Kasumi-1 (cell line): ENCODE results near the gene TMEM72.
"Not testable (repeated sequence)": the region's sequence is repeated elsewhere in the genome, so short reads cannot be mapped to it uniquely, and the experiment has no call there.

Experiments
- DNase-seq, 2 experiments: peaks; one replicate each; lab custom pipeline; 2025; lab: John Stamatoyannopoulos, UW

TMEM72 gene

DNA sequence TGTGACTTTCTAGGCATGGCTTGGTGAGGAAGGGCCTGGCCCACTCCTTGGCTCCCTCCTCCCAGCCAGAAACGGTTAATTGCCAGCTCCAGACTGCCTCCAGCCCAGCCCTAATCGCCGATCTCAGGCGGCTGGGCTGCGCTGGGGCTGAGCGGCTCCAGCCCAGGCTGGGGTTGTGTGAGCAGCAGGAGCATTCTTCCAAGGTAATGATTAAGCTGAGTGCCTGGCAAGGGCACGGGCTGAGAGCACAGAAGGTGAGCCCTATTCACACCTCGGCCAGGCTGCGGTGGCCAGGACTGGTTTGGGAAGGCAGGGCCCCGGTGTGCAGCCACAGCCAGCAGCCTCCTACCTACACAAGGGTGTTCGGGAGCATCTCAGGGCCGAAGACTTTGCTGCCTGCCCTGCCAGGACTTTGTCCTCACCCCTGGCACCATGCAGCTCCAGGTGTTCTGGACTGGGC is at the start of gene TMEM72:
TMEM72 (plus strand) TSS at position 257 of the 460 bp plus-strand sequence; CDS start at position 433, 176 bp downstream.
- no peak for DNase-seq

DNA sequence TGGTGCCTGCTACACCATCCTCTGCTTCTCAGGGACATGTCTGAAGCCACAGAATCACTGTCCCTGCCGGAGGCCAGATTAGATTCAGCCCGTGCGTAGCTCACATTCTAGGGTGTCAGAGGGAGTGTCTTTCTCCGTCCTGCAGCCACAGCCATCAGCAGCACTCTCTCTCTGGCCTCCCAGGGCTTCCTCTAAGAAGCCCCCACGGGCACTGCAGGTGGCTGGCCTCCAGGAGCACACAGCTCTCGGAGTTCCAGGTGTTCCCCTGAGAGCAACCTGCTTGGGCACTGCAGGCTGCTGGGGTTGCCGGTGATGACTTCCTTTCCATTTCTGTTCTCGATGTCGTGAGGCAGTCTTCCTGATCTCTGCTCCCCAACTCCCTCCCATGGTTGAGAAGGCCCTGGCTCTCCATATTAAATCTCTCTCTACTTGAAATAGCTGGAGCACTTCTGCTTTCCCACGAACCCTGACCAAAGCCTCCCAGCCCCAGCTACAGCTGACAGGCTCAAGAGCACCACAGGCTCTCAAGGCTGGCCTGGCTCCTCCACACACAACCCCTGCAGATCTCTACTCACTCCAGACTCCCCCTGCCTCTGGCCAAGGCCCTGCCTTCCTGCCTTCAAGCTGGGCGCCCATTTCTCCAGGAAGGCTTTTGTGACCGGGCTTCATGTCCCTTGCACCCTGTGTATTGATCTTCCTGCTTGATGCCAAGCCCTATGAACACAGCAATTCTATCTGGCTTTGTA is 49.0 kb upstream of the TMEM72 start:
- peak in 1 of 2 experiments; percentile 9 for DNase-seq

DNA sequence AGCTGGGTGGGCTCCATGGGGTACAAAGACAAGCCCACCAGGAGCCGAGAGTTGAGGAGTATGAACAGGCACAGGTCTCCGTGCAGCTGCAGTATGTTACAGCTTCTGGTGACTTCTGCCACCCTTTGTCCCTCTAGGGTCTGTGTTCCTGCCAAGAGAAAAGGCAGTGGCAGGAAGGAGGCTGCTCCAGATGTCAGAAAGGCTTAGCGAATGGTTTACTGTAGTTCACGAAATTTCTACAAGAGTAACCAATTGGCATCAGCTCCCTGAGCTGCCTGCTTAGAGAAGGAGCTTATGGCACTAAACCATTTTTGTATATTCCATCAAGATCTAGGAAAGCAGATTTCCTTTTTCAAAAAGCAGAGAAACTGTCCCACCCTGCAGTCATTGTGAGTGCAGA is 48.2 kb upstream of the TMEM72 start:
- no peak for DNase-seq

DNA sequence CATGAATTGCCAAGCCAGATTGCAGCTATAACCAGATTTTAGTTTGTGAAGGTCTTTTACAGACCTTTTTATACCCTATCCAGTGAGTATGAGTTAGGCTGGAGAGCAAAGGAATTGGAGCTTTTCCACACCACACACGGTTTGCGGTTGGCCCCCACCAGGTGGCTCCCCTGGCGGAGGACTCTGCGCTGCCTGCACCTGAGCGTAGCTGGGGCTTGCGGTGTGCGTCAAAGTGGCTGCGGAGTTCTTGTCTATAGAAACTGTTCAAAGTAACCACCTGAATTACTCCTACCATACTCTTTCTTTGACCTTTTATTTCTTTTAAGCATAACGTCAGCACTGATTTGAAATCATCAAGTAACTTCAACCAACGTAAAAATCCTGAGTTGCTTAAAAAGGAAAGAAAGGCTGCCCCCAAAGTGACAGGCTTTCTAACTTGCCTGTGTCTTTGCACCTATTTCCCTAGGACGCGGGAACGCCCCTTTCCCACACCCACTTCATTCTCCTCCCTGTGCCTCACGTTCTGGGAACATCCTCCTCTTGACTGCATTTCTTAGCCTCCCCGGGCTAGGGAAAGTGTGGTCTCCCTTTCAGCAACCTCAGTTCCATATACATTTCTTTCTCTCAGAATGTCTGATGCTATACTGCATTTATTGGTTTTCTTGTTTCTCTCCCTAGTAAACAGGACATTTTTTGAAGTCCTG is 47.6 kb upstream of the TMEM72 start:
- DNase-seq: no peak

DNA sequence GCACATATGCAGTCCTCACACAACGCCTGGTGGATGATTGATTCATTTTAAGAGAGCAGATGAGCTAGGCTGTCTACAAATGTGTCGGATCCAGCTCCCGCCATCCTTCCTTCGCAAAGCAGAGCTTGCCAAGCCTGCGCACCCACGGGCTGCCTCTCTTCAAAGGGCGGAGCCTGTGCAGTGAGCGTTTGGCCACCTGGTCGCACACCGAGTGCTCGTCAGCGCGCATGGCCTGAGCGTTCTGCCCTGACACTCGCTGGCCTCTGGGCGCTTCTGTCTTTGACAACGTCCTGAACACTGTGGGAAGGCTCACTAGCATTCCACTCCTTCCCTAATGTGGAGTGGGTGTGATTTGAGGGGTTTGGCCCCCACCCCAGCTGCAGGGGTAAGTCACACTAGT is 47.1 kb upstream of the TMEM72 start:
- no peak for DNase-seq

- peak; percentile 94 to 95 for DNase-seq
Observed at GRCh38 chr10:44864637-44865288, 46.4 kb upstream of the TMEM72 start.

DNA sequence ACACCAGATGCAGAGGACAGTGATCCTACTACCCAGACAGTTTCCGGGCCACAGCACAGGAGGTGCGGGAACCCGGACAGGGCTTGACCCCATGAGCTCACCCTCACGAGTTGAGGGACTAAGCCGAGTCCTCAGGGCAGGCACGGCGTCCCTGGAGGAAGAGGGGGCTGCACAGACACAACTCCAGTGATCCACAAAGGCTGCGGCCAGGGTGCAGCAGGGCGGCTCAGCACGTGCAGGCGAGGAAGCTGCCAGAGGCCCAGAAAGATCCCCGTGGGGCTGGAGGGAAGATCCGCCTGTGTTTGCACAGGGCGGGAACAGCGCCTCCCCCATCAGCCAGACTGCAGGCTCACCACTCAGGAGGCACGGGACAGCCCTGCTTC is 45.9 kb upstream of the TMEM72 start:
- DNase-seq: no peak

- DNase-seq: not testable (repeated sequence)
Observed at GRCh38 chr10:44866367-44866766, 44.8 kb upstream of the TMEM72 start.

GRCh38 chr10:44870031-44870430 is 41.1 kb upstream of the TMEM72 start:
- no peak for DNase-seq

DNA sequence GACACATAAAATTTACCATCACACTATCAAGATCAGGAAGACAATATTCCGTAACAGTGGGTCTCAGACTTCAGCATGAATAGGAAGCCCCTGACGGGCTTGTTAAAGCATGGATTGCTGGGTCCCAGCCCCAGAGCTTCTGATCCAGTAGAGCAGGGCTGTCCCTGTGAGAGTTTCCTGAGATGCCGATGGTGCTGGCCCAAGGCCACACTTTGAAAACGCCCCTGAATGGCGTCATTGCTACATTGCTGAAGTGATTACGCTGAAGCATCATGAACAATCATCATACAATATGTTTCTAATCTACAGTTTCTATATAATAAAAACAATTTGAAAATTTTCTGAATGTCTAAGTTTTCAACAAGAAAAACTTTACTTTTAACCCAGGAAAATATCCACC is 38.0 kb upstream of the TMEM72 start:
- DNase-seq: no peak

GRCh38 chr10:44874166-44874565 is 37.0 kb upstream of the TMEM72 start:
- DNase-seq: no peak

GRCh38 chr10:44878706-44879530 is 32.2 kb upstream of the TMEM72 start:
- DNase-seq: peak; percentile 92 to 97

DNA sequence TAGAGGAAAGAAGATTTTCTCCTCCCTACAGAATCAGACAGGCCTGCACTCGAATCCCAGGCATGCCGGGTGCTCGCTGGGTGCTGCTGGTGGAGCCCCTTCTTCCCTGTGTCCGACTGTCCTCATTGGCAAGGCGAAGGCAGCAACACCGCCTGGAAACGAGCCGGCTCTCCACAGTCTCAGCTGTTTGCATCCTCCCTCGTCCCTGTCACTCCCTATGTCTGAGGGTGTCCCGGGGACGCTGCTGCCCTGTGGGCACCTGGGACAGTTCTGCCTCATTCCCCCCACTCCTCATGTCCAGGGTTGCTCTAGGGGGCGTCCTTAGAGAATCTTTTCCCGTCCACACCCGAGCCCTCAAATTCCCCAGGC is 31.6 kb upstream of the TMEM72 start:
- no peak for DNase-seq

DNA sequence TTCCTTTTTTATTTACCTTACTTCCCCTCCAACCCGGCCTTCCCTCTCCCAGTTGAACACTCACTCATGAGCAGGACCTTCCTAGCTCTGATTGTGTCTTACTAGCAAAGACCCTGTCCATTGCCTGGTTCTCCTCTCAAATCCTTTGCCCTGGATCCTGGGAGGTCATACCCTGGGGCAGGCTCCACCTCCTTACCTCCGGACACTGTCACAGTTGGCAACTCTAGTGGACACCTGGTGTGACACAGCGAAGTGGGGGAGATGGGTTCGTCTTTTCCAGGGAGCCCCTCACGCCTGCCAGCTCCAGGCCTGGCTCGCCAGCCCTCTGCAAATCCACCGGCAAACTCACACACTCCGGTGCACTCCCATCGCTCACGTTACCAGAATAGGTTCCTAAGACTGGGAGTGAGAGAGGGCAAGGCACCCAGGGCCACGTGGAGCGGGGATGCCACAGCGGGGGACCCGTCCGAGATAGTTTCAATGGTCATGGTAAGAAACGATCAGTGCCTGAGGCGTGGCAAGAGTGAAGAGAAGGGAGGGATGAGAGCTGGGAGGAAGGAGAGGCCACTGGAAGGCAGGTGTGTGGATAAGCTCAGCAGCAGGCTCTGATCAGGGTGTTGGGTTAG is 30.9 kb upstream of the TMEM72 start:
- no peak for DNase-seq

DNA sequence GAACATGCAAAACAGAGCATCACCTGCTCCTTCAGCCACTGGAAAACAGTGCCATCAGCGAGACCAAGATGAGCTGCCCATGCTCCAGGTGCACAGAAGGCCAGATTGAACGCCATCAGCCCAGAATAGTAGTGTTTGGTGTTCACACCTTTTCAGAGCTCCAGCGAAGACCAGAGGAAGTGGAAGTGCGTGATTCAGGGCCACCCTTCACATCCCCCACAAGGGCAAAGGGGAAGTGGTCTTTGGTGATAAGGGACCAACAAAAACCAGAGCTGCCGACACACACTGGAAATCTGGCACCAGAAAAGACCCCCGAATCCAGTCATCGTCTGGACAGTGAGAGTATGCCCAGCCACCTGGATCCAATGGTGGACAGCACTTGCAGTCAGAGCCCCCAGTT is 29.5 kb upstream of the TMEM72 start:
- no peak for DNase-seq

DNA sequence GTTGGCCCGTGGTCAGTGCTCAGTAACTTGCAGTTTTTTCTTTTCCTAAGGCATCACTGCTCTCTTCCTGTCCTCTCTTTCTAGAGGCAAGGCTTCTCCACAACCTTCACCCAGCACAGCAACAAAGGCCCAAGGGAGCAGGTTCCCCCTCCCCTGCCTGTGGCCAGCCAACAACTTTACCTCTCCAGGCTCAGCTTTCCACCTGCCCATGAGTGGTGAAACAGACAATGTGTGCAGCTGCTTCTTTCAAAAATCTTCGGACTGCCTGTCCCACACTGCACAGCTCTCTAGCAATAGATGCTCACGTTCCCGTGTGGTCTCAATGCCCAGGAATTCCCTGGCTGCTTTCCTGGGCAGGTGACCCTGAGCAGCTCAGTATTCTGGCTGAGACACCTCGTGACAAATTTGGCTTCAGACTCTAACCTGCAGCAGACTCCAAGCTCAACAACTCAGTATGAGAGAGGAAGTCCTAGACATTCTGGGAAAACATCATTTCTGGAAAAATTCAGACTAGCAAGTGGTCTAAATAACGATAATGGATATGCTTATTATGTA is 28.9 kb upstream of the TMEM72 start:
- DNase-seq: no peak

DNA sequence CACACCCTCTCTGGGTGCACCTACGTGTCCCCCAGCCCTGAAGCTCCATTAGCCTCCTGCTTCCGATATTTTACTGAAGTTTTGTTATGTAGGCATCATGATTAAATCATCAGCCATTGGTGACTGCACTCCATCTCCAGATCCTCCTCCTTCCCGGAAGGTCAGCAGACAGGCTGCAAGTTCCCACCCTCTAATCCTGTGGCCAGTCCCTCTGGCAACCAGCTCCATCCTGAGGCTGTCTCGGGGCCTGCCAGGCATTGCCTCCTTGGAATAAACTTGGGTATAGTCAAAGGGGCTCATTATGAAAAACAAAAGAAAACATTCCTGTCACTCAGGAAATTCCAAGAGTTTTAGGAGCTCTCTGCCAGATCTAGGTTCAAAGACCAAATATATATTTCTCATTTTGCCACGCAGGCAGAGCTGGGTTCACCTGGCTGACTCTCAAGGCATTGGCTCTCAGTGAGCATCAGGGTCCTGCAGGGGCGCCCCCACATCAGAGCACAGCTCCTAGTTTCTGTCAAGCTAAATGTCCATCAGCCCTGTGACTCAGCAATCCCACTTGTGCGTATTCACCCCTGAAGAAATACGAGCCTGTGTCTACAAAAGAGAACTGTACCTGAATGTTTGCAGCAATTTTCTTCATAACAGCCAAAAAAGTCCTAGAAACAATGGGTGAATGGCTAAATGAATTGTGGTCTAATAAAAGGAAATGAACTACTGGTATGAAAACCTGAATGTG is 27.4 kb upstream of the TMEM72 start:
- no peak for DNase-seq

GRCh38 chr10:44885710-44886109 is 25.4 kb upstream of the TMEM72 start:
- DNase-seq: no peak

DNA sequence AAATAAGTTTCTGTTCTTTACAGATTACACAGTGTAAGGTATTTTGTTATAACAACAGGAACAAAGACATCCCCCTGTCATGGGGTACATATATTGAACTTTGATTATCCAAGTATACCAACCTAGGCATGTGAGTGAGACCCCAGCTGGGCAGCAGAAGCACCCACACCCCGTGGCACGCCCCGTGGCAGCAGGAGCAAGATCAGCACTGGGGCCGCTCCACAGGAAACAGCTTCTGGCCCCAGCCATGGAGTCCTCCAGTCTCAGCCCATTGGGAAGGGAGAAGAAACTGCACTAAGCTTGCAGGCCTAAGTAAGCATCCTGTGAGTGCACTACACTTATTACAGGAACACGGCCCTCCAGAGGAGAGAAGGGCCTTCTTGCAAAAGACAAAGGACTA is 24.2 kb upstream of the TMEM72 start:
- no peak for DNase-seq

- no peak for DNase-seq
Observed at GRCh38 chr10:44888886-44889285, 22.3 kb upstream of the TMEM72 start.

- DNase-seq: no peak
Observed at GRCh38 chr10:44889834-44890233, 21.3 kb upstream of the TMEM72 start.
